ENCODE measurements around the gene VIP. TPM values are rescaled to one million over a fixed set of nuclear protein-coding genes. Genes with fewer than 3 reads are reported as not detected.
A peak's percentile ranks its signal among the peaks of the same experiment; 100 is the strongest.
"Not testable (repeated sequence)": the region's sequence is repeated elsewhere in the genome, so short reads cannot be mapped to it uniquely, and the experiment has no call there.

VIP gene
- not detected for polyA plus RNA-seq (2013, experiment 1 of 2; ENCODE audit: insufficient read length)
- not detected for polyA plus RNA-seq (2013, experiment 2 of 2; ENCODE audit: insufficient read length)

GRCh38 chr6:152750694-152751093 lies at the start of gene VIP:
Gene VIP, plus strand, starts transcription at chr6:152750797. Its CDS starts 1,381 bp downstream, at chr6:152752178.
- peak; percentile 60 for DNase-seq

- DNase-seq: peak; percentile 70
Observed at GRCh38 chr6:152701081-152701862, 49.3 kb upstream of the VIP start.

GRCh38 chr6:152701863-152702401 lies 48.7 kb upstream of the VIP start:
- DNase-seq: peak; percentile 11

GRCh38 chr6:152703750-152704149 lies 46.8 kb upstream of the VIP start:
- DNase-seq: not testable (repeated sequence)

GRCh38 chr6:152705327-152705726 lies 45.3 kb upstream of the VIP start:
- no peak for DNase-seq

GRCh38 chr6:152716322-152716721 lies 34.3 kb upstream of the VIP start:
- DNase-seq: no peak

- DNase-seq: no peak
Observed at GRCh38 chr6:152720974-152721373, 29.6 kb upstream of the VIP start.

- DNase-seq: no peak
Observed at GRCh38 chr6:152721956-152722355, 28.6 kb upstream of the VIP start.

GRCh38 chr6:152723398-152723797 lies 27.2 kb upstream of the VIP start:
- peak; percentile 47 for DNase-seq

- DNase-seq: no peak
Observed at GRCh38 chr6:152726313-152726712, 24.3 kb upstream of the VIP start.

GRCh38 chr6:152727507-152727906 lies 23.1 kb upstream of the VIP start:
- no peak for DNase-seq

GRCh38 chr6:152734630-152735029 lies 16.0 kb upstream of the VIP start:
- no peak for DNase-seq

GRCh38 chr6:152736687-152737273 lies 13.8 kb upstream of the VIP start:
- DNase-seq: no peak

- no peak for DNase-seq
Observed at GRCh38 chr6:152745509-152746171, 5.0 kb upstream of the VIP start.

- DNase-seq: peak; percentile 56
Observed at GRCh38 chr6:152746172-152746553, 4.4 kb upstream of the VIP start.

GRCh38 chr6:152748843-152749242 lies 1.8 kb upstream of the VIP start:
- no peak for DNase-seq

- DNase-seq: no peak
Observed at GRCh38 chr6:152749336-152749735, 1.3 kb upstream of the VIP start.

GRCh38 chr6:152765331-152765730 lies 14.7 kb downstream of the VIP start:
- no peak for DNase-seq

GRCh38 chr6:152769159-152769558 lies 18.6 kb downstream of the VIP start:
- no peak for DNase-seq

- DNase-seq: no peak
Observed at GRCh38 chr6:152769993-152770392, 19.4 kb downstream of the VIP start.

GRCh38 chr6:152771061-152771687 lies 20.6 kb downstream of the VIP start:
- DNase-seq: no peak

- no peak for DNase-seq
Observed at GRCh38 chr6:152775428-152775827, 24.8 kb downstream of the VIP start.

- DNase-seq: no peak
Observed at GRCh38 chr6:152776833-152777232, 26.2 kb downstream of the VIP start.
